ENCODE data around the gene NKX2-3.

GRCh38 chr10:99513061-99513460 lies 19.7 kb upstream of the NKX2-3 start:
- TF ChIP-seq POLR2A (IDR thresholded peaks at IDR 0.05) (no peak), POLR2AphosphoS5 (IDR thresholded peaks at IDR 0.05) (peak; percentile 57)

Measured in prostate gland (tissue), 1 donor.